ENCODE results near the gene KLHDC7A.
"Not testable (repeated sequence)": the region's sequence is repeated elsewhere in the genome, so short reads cannot be mapped to it uniquely, and the experiment has no call there.

The KLHDC7A gene

GRCh38 chr1:18480315-18481189 is at the start of gene KLHDC7A:
Gene KLHDC7A, plus strand, starts transcription at chr1:18480930. Its CDS starts 52 bp downstream, at chr1:18480982.
- no peak for DNase-seq (ENCODE audit: low read depth)

GRCh38 chr1:18434041-18434440 is 46.7 kb upstream of the KLHDC7A start:
- no peak for DNase-seq (ENCODE audit: low read depth)

- no peak for DNase-seq (ENCODE audit: low read depth)
These were observed 40.1 kb upstream of the KLHDC7A start for GRCh38 chr1:18440385-18441226.

GRCh38 chr1:18443587-18444520 is 36.9 kb upstream of the KLHDC7A start:
- DNase-seq (ENCODE audit: low read depth), result no peak

GRCh38 chr1:18444563-18444962 is 36.2 kb upstream of the KLHDC7A start:
- DNase-seq (ENCODE audit: low read depth), result no peak

- DNase-seq (ENCODE audit: low read depth), result no peak
These were observed 34.0 kb upstream of the KLHDC7A start for GRCh38 chr1:18446751-18447150.

GRCh38 chr1:18447509-18448220 is 33.1 kb upstream of the KLHDC7A start:
- no peak for DNase-seq (ENCODE audit: low read depth)

GRCh38 chr1:18448889-18449288 is 31.8 kb upstream of the KLHDC7A start:
- DNase-seq (ENCODE audit: low read depth), result no peak

GRCh38 chr1:18452550-18452949 is 28.2 kb upstream of the KLHDC7A start:
- DNase-seq (ENCODE audit: low read depth), result no peak

- no peak for DNase-seq (ENCODE audit: low read depth)
These were observed 22.3 kb upstream of the KLHDC7A start for GRCh38 chr1:18458133-18459092.

- no peak for DNase-seq (ENCODE audit: low read depth)
These were observed 19.1 kb upstream of the KLHDC7A start for GRCh38 chr1:18461656-18462055.

GRCh38 chr1:18462517-18462916 is 18.2 kb upstream of the KLHDC7A start:
- not testable (repeated sequence) for DNase-seq (ENCODE audit: low read depth)

- DNase-seq (ENCODE audit: low read depth), result no peak
These were observed 17.7 kb upstream of the KLHDC7A start for GRCh38 chr1:18463063-18463462.

GRCh38 chr1:18463984-18464664 is 16.6 kb upstream of the KLHDC7A start:
- no peak for DNase-seq (ENCODE audit: low read depth)

GRCh38 chr1:18464665-18465050 is 16.1 kb upstream of the KLHDC7A start:
- DNase-seq (ENCODE audit: low read depth), result no peak

GRCh38 chr1:18466676-18467075 is 14.1 kb upstream of the KLHDC7A start:
- DNase-seq (ENCODE audit: low read depth), result no peak

- DNase-seq (ENCODE audit: low read depth), result no peak
These were observed 12.2 kb upstream of the KLHDC7A start for GRCh38 chr1:18468570-18468969.

GRCh38 chr1:18469514-18469913 is 11.2 kb upstream of the KLHDC7A start:
- no peak for DNase-seq (ENCODE audit: low read depth)

- DNase-seq (ENCODE audit: low read depth), result no peak
These were observed 9.9 kb upstream of the KLHDC7A start for GRCh38 chr1:18470671-18471355.
